SH-SY5Y (cell line): Measurements from ENCODE around the gene TFF2.

Source experiments
- GATA2 ChIP-seq: IDR thresholded peaks from 2 replicates; pipeline ENCODE4 v1.6.1; 2011; ENCODE audit warnings: mild to moderate bottlenecking, low read depth, low read length
- GATA3 ChIP-seq: IDR thresholded peaks from 2 replicates; pipeline ENCODE4 v1.6.1; 2011; ENCODE audit warnings: low read depth, mild to moderate bottlenecking, low read length, moderate library complexity

Gene TFF2

GRCh38 chr21:42350318-42350910 lies 380 bp downstream of the TFF2 start:
- TF ChIP-seq GATA3: no peak
- no peak for TF ChIP-seq GATA2

GRCh38 chr21:42349420-42350317 lies 1.1 kb downstream of the TFF2 start:
- TF ChIP-seq GATA3: no peak
- no peak for TF ChIP-seq GATA2

DNA sequence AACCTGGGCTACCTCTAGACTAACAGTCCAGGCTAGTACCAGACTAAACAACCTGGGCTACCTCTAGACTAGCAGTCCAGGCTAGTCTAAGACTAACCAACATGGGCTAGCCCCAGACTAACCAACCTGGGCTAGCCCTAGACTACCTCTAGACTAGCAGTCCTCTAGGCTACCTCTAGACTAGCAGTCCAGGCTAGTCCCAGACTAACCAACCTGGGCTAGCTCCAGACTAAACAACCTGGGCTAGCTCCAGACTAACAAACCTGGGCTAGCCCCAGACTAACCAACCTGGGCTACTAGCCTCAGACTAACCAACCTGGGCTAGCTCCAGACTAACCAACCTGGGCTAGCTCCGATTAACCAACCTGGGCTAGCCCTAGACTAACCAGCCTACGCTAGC lies 2.0 kb downstream of the TFF2 start:
- TF ChIP-seq GATA3 (no peak), GATA2 (no peak)

- TF ChIP-seq GATA2 (no peak), GATA3 (no peak)
Measured at GRCh38 chr21:42347601-42348327, 3.0 kb downstream of the TFF2 start.

DNA sequence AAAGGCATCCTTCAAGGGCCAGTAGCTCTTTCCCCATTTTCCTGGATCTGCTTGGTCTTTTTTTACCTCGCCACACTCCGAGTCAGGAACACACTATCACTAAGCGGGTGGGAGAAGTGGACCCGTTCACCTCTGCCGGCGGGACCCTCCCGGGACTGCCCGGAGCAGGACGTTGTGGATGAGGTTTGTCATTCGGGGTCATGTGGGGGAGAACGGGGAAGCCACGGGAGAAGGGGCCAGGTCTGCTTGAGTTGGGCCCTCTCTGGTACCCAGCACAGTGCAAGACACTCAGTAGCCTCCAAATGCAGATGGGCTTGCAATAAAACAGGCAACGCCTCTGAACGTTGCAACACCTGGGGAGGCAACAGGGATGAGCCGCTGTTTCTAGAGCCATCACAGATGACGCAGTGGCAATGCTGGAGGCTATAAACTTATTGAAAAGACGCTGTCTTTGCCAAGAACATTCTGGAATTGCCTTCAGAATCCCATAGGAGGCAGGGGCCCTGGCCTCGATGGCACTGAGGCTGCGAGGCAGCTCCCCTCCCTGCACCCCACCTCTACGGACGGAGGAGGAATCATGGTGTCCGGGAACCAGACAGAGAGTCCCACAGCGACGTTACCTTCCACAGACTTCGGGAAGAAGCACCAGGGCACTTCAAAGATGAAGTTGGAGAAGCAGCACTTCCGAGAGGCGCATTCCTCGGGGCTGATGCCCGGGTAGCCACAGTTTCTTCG lies 3.8 kb downstream of the TFF2 start:
- TF ChIP-seq GATA2: no peak
- no peak for TF ChIP-seq GATA3

DNA sequence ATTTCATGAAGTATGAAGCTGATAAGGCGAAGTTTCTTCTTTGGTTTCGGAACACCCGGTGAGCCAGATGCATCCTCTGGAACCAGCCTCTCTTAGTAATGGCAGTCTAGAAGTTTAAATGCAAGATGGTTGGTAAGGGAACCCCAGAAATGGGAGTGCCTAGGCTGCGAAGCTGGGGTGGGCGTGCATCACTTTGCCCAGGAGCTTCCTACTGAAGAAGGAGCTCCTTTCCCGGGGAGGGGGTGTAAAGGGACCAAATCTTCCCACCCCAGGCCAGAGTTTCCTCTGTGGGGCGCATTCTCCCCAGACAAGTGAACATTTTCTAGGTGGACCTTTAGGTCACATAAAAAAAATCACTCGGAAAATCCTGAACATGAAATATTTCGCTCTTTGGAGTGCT lies 4.4 kb downstream of the TFF2 start:
- TF ChIP-seq GATA2 (no peak), GATA3 (no peak)

- no peak for TF ChIP-seq GATA2
- no peak for TF ChIP-seq GATA3
Measured at GRCh38 chr21:42344631-42345030, 6.2 kb downstream of the TFF2 start.

DNA sequence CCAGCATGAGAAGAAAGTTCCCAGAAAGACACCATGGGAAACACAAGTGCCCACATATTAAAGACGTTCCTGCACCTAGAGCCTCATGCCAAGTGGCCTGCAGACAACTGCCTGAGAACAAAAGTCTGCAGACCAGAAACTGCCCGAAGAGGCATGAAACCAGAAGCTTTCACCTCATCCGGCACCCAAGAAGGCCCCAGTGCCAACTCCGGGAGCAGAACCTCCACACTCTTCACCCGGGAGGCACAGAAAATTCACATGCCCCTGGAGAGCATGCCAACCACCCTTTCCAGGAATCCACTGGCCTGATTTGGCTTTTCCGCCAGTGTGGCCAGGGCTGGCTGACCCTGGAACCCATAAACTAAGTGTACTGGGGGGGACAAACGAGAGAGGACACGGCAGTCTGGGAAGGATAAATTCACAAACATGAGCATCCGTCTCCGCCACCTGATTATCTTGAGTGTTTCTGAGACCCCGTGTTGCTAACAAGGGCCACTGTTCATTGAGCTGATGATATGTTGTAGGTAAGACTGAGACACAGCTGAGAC lies 6.8 kb downstream of the TFF2 start:
- TF ChIP-seq GATA2 (no peak), GATA3 (no peak)

DNA sequence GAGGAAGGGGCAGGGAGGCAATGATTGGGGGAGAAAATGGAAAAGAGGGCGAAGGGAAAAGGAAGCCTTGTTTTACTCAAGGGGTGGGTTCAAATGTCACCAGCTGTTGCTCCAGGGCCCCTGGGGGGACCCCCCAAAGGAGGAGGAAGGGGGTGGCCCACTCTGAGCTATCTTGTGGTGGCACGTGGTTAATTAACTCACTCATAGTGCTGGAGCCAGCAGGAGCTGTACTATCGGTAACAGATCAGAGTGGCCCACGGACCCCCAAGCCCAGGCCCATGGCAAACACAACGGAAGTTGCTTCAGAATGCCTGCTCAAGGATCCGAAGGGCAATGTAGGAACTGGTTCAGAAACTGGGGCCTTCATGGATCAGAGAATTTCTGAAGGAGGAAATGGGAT lies 7.2 kb downstream of the TFF2 start:
- TF ChIP-seq GATA3 (no peak), GATA2 (no peak)

GRCh38 chr21:42343101-42343500 lies 7.7 kb downstream of the TFF2 start:
- TF ChIP-seq GATA2: no peak
- no peak for TF ChIP-seq GATA3

DNA sequence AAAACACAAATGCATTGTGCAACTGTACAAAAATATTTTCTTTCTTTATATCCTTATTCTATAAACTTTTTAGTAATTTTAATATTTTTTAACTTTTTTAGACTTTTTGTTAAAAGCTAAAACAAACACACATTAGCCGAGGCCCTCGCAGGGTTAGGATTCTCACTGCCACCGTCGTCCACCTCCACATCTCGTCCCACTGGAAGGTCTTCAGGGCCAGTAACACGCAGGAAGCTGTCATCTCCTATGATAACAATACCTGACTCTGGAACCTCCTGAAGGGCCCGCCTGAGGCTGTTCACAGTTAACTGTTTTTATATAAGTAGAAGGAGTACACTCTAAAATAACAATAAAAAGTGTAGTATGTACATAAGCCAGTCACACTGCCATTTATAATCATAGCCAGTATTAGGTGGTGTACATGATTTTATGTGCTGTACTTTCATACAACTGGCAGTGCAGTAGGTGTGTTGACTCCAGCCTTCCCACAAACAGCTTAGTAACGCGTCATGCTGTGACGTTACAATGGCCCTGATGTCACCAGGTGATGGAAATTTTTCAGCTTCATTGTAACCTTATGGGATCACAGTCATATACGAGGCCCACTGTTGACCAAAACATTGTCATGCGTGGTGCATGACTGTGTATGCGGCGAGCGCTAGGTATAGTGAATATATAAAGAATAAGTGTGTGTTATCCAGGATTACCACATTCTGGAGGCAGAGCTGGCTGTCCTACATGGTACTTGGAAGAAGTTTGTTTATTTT lies 8.8 kb downstream of the TFF2 start:
- TF ChIP-seq GATA2: no peak
- TF ChIP-seq GATA3: no peak

DNA sequence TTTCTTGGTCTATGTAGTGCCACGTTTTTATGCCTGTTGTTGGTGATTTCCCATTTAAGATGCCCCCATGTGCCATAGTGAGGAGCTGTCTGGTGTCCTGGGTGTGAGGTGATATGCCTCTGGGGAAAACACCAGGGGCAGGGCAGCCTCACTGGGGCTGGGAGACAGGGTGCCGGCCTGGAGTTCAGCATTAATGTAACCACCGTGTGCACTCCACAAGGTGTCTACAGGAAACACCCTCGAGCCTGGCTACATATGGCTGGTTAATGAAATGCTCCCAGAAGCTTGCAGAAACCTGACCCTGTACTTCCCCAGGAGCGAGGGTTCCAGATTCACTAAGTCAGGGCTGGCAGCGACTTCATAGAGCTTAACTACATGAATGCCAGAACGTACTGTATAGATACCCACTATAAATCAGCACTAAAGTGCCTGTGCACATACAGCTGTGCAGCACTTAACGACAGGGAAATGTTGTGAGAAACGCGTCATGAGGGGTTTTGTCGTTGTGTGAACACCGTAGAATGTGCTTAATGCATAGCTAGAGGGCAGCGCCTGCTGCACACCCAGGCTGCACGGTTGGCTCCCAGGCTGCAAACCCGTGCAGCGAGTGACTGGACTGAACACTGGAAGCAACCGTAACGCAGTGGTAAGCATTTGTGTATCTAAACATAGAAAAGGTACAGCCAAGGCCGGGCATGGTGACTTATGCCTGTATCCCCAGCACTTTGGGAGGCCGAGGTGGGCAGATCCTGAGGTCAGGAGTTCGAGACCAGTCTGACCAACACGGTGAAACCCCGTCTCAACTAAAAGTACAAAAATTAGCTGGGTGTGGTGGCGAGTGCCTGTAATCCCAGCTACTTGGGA lies 10.4 kb downstream of the TFF2 start:
- TF ChIP-seq GATA3: no peak
- no peak for TF ChIP-seq GATA2
